Uterus (tissue), 2 donors: ENCODE results near the gene LYPD3.

Experiments
- POLR2A ChIP-seq, 2 donors: fragments of 450-650 bp; IDR thresholded peaks; one replicate each; pipeline ENCODE4 v1.6.1; 2016; ENCODE audit warnings: antibody characterized with exemption in 2 of 2, mild to moderate bottlenecking in 1 of 2, moderate library complexity in 1 of 2
- TF ChIP-seq, protein P1 (sequence below), 4 experiments: fragments of 200-600 bp in 2 of 4; fragments of 450-650 bp in 2 of 4; sonication (generic) in 2 of 4; IDR thresholded peaks; one replicate each; pipeline ENCODE4 v1.5.1; 2016 to 2019; ENCODE audit warnings: antibody characterized with exemption in 4 of 4, mild to moderate bottlenecking in 2 of 4, moderate library complexity in 1 of 4

DNA sequence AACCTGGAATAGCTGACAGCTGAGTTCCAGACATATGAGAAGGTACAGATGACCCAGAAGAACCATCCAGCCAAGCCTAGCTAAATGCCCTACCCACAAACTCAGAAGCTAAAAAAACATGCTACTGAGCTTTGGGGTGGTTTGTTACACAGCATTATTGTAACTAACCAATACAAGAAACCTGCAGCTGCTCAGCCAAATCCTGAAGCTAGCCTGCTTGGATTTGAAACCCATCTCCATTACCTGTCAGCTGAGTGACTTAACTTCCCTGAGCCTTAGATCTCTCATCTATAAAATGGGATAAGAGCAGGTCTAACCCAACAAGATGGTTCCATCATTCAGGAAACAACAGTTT, 25.7 kb downstream of the LYPD3 start:
- TF ChIP-seq, protein P1, sequence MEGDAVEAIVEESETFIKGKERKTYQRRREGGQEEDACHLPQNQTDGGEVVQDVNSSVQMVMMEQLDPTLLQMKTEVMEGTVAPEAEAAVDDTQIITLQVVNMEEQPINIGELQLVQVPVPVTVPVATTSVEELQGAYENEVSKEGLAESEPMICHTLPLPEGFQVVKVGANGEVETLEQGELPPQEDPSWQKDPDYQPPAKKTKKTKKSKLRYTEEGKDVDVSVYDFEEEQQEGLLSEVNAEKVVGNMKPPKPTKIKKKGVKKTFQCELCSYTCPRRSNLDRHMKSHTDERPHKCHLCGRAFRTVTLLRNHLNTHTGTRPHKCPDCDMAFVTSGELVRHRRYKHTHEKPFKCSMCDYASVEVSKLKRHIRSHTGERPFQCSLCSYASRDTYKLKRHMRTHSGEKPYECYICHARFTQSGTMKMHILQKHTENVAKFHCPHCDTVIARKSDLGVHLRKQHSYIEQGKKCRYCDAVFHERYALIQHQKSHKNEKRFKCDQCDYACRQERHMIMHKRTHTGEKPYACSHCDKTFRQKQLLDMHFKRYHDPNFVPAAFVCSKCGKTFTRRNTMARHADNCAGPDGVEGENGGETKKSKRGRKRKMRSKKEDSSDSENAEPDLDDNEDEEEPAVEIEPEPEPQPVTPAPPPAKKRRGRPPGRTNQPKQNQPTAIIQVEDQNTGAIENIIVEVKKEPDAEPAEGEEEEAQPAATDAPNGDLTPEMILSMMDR (IDR thresholded peaks at IDR 0.05) = no peak
- TF ChIP-seq POLR2A (IDR thresholded peaks at IDR 0.05) = no peak
